DND-41 (cell line): ENCODE measurements around the gene MYB.

Experiments used
- EZH2 ChIP-seq: IDR thresholded peaks from 3 replicates; pipeline ENCODE4 v1.6.1; 2012; ENCODE audit warnings: borderline replicate concordance, low read depth, mild to moderate bottlenecking, moderate library complexity, low read length, inconsistent platforms; ENCODE audit not compliant: severe bottlenecking
- TF ChIP-seq, protein P1 (sequence below): IDR thresholded peaks from 2 replicates; pipeline ENCODE4 v1.5.1; 2012; ENCODE audit warnings: borderline replicate concordance, low read length, moderate library complexity, mild to moderate bottlenecking; ENCODE audit not compliant: poor library complexity, severe bottlenecking; ENCODE audit errors: extremely low read depth

DNA sequence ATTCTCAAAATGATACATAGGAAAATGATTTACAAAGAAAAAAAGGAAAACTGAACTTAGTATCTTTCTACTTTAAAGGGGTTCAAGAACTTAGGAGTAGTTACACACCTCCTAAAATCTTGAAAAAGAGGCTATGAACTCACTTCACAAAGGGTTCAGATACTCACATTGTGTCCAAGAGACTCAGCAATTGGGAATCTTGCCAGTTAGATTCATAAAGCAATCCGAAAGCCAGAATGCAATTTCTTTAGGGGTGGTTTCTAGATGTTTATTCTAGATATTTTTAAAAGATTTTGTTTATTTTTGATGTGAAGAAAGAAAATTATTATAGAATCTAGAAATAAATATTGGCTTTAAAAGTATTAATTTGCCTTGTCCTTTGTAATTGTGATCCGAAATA is 1.7 kb upstream of the MYB start:
- TF ChIP-seq, protein P1, sequence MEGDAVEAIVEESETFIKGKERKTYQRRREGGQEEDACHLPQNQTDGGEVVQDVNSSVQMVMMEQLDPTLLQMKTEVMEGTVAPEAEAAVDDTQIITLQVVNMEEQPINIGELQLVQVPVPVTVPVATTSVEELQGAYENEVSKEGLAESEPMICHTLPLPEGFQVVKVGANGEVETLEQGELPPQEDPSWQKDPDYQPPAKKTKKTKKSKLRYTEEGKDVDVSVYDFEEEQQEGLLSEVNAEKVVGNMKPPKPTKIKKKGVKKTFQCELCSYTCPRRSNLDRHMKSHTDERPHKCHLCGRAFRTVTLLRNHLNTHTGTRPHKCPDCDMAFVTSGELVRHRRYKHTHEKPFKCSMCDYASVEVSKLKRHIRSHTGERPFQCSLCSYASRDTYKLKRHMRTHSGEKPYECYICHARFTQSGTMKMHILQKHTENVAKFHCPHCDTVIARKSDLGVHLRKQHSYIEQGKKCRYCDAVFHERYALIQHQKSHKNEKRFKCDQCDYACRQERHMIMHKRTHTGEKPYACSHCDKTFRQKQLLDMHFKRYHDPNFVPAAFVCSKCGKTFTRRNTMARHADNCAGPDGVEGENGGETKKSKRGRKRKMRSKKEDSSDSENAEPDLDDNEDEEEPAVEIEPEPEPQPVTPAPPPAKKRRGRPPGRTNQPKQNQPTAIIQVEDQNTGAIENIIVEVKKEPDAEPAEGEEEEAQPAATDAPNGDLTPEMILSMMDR = no peak
- TF ChIP-seq EZH2 = no peak
